BJ (cell line): ENCODE data around the gene MED28. TPM values are rescaled to one million over a fixed set of nuclear protein-coding genes. Genes with fewer than 3 reads are reported as not detected.

ENCODE experiments used
- CTCF ChIA-PET: fragments of 350-600 bp; formaldehyde crosslinking; extraction: SDS; loops from one replicate; lab custom pipeline; 2021; ENCODE audit warnings: antibody characterized with exemption, inconsistent platforms; lab: Yijun Ruan, JAX
- POLR2A ChIA-PET: fragments of 300-600 bp; sonication (Branson Sonifier 250); formaldehyde crosslinking; extraction: SDS; loops from one replicate; lab custom pipeline; 2021; ENCODE audit warnings: antibody characterized with exemption; lab: Charles Lee
- DNase-seq: peaks from one replicate; pipeline ENCODE4 v3.0.0-alpha.2; 2011; ENCODE audit warnings: low read depth
- H3K27me3 ChIP-seq: 2 replicates; pipeline ENCODE4 v1.6.0; 2011; ENCODE audit warnings: low read length; ENCODE audit not compliant: control insufficient read depth, insufficient read depth
- H3K36me3 ChIP-seq: 2 replicates; pipeline ENCODE4 v1.5.1; 2011; ENCODE audit warnings: low read length; ENCODE audit not compliant: control insufficient read depth, insufficient read depth
- H3K4me3 ChIP-seq: 2 replicates; pipeline ENCODE4 v1.5.1; 2011; ENCODE audit warnings: low read depth, mild to moderate bottlenecking, control low read depth, low read length
- CTCF ChIP-seq: IDR thresholded peaks from 2 replicates; pipeline ENCODE4 v1.5.1; 2011; ENCODE audit warnings: low read depth, mild to moderate bottlenecking, control low read depth, inconsistent platforms, low read length, moderate library complexity; ENCODE audit not compliant: insufficient read depth
- polyA plus RNA-seq: library from polyadenylated mRNA; depleted of rRNA; stranded (reverse); fragments of >200 nt; gene quantifications from 2 replicates; pipeline ENCODE4 v1.2.3, GENCODE V29; 2011

MED28 gene
- polyA plus RNA-seq, 1 experiment = 9.0 TPM

DNA sequence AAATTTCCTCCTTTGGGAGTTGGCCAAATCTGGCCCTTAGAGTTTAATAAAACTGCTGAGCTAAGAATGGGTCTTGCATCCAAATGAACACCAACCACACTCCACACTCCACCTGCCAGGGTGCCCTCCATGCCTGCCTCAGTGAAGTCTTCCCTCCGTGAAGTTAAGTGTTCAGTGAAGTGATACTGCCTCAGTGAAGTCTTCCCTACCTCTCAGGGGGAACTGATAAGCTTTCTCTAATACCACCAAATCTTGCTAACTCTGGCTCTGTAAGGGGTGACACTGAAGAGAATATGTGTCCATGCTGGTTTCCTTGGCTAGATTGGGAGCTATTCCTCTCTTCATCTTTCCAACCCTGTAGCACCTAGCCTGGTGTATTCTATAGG lies 27.9 kb downstream of the MED28 start:
- POLR2A ChIA-PET = no interaction called here
- Histone ChIP-seq H3K4me3 (no peak overlapping the region), H3K27me3 (no peaks in the 10 kb centered on the region; the same call in 1 of the 2 replicates), H3K36me3 (peaks cover 3% of the 10 kb centered on the region; the same call in 1 of the 2 replicates)
- no peak for DNase-seq
- CTCF ChIA-PET = interaction anchor here (0.6 kb wide), 2 partner anchors 38 to 93 kb away, joined by 3 read pairs; no protein-coding TSS in a partner anchor
- TF ChIP-seq CTCF = no peak

GRCh38 chr4:17646693-17647092 lies 32.3 kb downstream of the MED28 start:
- Histone ChIP-seq H3K4me3 (no peak overlapping the region), H3K27me3 (no peaks in the 10 kb centered on the region; the same call in 1 of the 2 replicates), H3K36me3 (no peaks in the 10 kb centered on the region)
- POLR2A ChIA-PET = no interaction called here
- no peak for DNase-seq
- CTCF ChIA-PET = interaction anchor here (0.6 to 1.1 kb wide), 3 partner anchors 11 to 946 kb away, joined by 3 read pairs; no protein-coding TSS in a partner anchor
- TF ChIP-seq CTCF = no peak

GRCh38 chr4:17647176-17647806 lies 32.9 kb downstream of the MED28 start:
- POLR2A ChIA-PET = no interaction called here
- CTCF ChIA-PET = interaction anchor here (0.6 to 1.4 kb wide), 5 partner anchors 10 to 945 kb away, joined by 3 to 4 read pairs (median 3); no protein-coding TSS in a partner anchor

GRCh38 chr4:17647927-17648326 lies 33.5 kb downstream of the MED28 start:
- no peak for TF ChIP-seq CTCF
- ChIA-PET POLR2A (interaction anchor here (0.7 kb wide), 1 partner anchor 24 kb away, joined by 6 read pairs; no protein-coding TSS in a partner anchor), CTCF (interaction anchor here (0.7 to 1.4 kb wide), 2 partner anchors 9 to 56 kb away, joined by 4 read pairs; no protein-coding TSS in a partner anchor)
- H3K27me3 ChIP-seq = no peaks in the 10 kb centered on the region
- DNase-seq = no peak
- no peak overlapping the region for H3K4me3 ChIP-seq
- H3K36me3 ChIP-seq = no peaks in the 10 kb centered on the region

More at GRCh38 chr4:17647176-17647806, 32.9 kb downstream of the MED28 start:
- no peaks in the 10 kb centered on the region for H3K36me3 ChIP-seq
- no peak for TF ChIP-seq CTCF
- H3K27me3 ChIP-seq = no peaks in the 10 kb centered on the region; the same call in 1 of the 2 replicates
- DNase-seq = no peak
- H3K4me3 ChIP-seq = no peak overlapping the region

DNA sequence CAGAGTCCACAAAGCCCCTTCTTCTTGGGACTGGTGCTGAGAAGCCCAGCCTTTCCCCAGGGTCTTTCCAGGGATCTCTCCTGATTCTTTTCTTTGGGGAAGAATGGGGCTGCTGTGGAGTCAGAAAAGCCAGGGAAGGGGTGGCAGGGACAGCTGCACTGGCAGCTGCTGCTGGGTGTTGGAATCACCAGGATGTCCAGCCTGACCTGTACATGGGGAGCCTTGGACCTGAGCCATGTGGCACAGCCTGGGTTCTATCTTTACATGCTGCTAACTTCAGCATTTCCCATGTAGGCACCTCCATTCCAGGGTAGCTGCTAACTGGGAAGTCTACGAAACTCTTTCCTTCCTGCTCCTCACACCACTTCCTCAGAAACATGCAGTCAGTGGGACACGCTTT lies 36.0 kb downstream of the MED28 start:
- Histone ChIP-seq H3K4me3 (no peak overlapping the region), H3K36me3 (no peaks in the 10 kb centered on the region), H3K27me3 (no peaks in the 10 kb centered on the region)
- CTCF ChIA-PET = interaction anchor here (1.9 kb wide), 1 partner anchor 14 kb away, joined by 7 read pairs; no protein-coding TSS in a partner anchor
- DNase-seq = no peak
- POLR2A ChIA-PET = no interaction called here
- TF ChIP-seq CTCF = no peak
